Smooth muscle cell (in vitro differentiated cells): ENCODE data around the gene DNAH8. TPM values are rescaled to one million over a fixed set of nuclear protein-coding genes. Genes with fewer than 3 reads are reported as not detected.

Experiments
- DNase-seq: peaks from one replicate; lab custom pipeline; 2025; ENCODE audit not compliant: unreplicated experiment; lab: John Stamatoyannopoulos, UW
- H2AFZ ChIP-seq: fragments of 200-600 bp; sonication (generic); 2 replicates; pipeline ENCODE4 v1.6.0; 2016; ENCODE audit warnings: antibody characterized with exemption, low read depth, mild to moderate bottlenecking
- H3F3A ChIP-seq: fragments of 200-600 bp; sonication (generic); 2 replicates; pipeline ENCODE4 v1.6.0; 2017; ENCODE audit warnings: antibody characterized with exemption, low read depth
- H3K27ac ChIP-seq: fragments of 200-600 bp; sonication (generic); 2 replicates; pipeline ENCODE4 v1.5.1; 2016; ENCODE audit warnings: low read depth, mild to moderate bottlenecking
- H3K27me3 ChIP-seq: fragments of 200-600 bp; sonication (generic); 2 replicates; pipeline ENCODE4 v1.6.1; 2016; ENCODE audit warnings: low read depth, mild to moderate bottlenecking
- H3K36me3 ChIP-seq: fragments of 200-600 bp; sonication (generic); 2 replicates; pipeline ENCODE4 v1.5.1; 2016; ENCODE audit warnings: low read depth
- H3K4me1 ChIP-seq: fragments of 200-600 bp; sonication (generic); 2 replicates; pipeline ENCODE4 v1.5.1; 2016; ENCODE audit warnings: low read depth
- H3K4me2 ChIP-seq: fragments of 200-600 bp; sonication (generic); 2 replicates; pipeline ENCODE4 v1.6.0; 2016; ENCODE audit warnings: mild to moderate bottlenecking
- H3K4me3 ChIP-seq: fragments of 200-600 bp; sonication (generic); 2 replicates; pipeline ENCODE4 v1.5.1; 2016; ENCODE audit warnings: mild to moderate bottlenecking
- H3K79me2 ChIP-seq: fragments of 200-600 bp; sonication (generic); 2 replicates; pipeline ENCODE4 v1.6.0; 2016; ENCODE audit warnings: low read depth, mild to moderate bottlenecking
- H3K9ac ChIP-seq: fragments of 200-600 bp; sonication (generic); 2 replicates; pipeline ENCODE4 v1.6.0; 2016; ENCODE audit warnings: low read depth
- H3K9me3 ChIP-seq: fragments of 200-600 bp; sonication (generic); replicated peaks from 2 replicates; pipeline ENCODE4 v1.5.1; 2016; ENCODE audit warnings: low read depth
- H4K20me1 ChIP-seq: fragments of 200-600 bp; sonication (generic); 2 replicates; pipeline ENCODE4 v1.6.0; 2016; ENCODE audit warnings: low read depth
- WGBS: methylation state at CpG from one replicate; pipeline ENCODE4 v1.1.7; 2016; ENCODE audit warnings: low lambda C conversion rate; 5-methylcytosine and 5-hydroxymethylcytosine counted together
- polyA plus RNA-seq: library from polyadenylated mRNA; unstranded; fragments of >200 nt; fragmentation: Nextera tagmentation; extraction: Ambion mirVana; gene quantifications from 2 replicates; pipeline ENCODE4 v1.2.1, GENCODE V29; 2016
- total RNA-seq: library from RNA; depleted of rRNA; stranded (reverse); fragments of >200 nt; gene quantifications from 2 replicates; pipeline ENCODE4 v1.2.3, GENCODE V29; 2014
- TF ChIP-seq, protein P1 (sequence below): fragments of 200-600 bp; sonication (generic); IDR thresholded peaks from 2 replicates; pipeline ENCODE4 v1.5.1; 2017; ENCODE audit warnings: borderline replicate concordance, mild to moderate bottlenecking, antibody characterized with exemption; ENCODE audit not compliant: insufficient read depth, poor library complexity, severe bottlenecking

Gene DNAH8
- total and polyA plus RNA-seq, 2 experiments from 2014 or later = not detected

DNA sequence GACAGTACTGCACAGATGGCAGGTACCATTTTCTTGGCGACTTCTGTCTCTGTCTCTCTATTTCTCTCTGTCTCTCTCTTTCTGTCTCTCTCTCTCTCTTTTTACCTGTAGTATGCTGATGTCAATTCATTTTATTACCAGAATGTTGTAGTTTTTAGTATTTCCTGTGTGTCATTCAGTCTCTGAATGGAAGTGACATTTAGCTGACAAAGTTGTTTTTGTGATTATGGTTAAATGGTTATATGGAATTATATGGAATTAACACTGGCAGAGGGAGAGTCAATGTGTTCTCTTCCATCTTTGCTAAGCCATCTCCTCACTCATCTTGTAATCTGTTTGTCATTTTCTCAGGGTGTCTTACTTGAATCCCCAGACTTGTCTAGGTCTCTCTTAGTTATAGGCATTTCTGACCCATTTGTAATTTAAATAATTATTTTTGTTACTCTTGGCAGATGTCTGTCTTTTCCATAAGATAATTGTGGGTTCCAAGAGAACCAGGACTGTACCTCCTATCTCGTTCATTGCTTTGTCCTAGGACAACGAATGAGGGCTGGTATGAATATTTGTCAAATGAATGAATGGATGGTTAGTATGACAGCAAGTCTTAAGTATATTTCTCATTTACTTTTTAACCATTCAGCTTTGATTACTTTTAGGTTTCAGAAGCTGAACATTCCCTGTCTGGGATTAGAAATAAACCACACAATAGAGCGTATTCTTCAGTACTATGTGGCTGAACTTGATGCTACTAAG is 64.4 kb downstream of the DNAH8 start:
- Histone ChIP-seq H2AFZ (no peak overlapping the region), H3K4me1 (no peaks in the 10 kb centered on the region), H3K36me3 (no peaks in the 10 kb centered on the region), H3K4me3 (no peak overlapping the region), H3K79me2 (no peaks in the 10 kb centered on the region), H3K27ac (no peak overlapping the region), H4K20me1 (no peaks in the 10 kb centered on the region), H3F3A (no peaks in the 10 kb centered on the region), H3K4me2 (no peak overlapping the region), H3K9ac (no peak overlapping the region), H3K27me3 (no peaks in the 10 kb centered on the region), H3K9me3 (no peaks in the 10 kb centered on the region)
- 92% methylated on average over 4 of the region's 4 CpGs for whole genome bisulfite sequencing
- TF ChIP-seq, protein P1, sequence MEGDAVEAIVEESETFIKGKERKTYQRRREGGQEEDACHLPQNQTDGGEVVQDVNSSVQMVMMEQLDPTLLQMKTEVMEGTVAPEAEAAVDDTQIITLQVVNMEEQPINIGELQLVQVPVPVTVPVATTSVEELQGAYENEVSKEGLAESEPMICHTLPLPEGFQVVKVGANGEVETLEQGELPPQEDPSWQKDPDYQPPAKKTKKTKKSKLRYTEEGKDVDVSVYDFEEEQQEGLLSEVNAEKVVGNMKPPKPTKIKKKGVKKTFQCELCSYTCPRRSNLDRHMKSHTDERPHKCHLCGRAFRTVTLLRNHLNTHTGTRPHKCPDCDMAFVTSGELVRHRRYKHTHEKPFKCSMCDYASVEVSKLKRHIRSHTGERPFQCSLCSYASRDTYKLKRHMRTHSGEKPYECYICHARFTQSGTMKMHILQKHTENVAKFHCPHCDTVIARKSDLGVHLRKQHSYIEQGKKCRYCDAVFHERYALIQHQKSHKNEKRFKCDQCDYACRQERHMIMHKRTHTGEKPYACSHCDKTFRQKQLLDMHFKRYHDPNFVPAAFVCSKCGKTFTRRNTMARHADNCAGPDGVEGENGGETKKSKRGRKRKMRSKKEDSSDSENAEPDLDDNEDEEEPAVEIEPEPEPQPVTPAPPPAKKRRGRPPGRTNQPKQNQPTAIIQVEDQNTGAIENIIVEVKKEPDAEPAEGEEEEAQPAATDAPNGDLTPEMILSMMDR = no peak
- no peak for DNase-seq

DNA sequence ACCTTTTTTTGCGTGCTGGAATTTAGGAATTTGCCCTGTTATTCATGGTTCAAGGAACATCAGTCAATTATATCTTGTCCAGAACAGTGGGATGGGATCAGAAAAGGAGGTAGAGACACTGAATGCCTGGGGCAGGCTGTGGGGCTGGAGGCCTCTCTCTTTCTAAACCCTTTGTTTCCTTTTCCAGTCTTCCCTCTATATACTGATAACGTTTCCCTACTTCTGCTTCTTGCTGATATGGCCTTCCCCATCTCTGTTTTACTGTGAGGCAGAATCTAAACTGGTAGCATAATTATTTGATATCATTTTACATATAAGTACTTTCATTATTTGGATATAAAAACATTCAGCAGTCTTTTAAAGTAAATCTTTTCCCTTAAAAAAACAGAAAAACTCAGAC is 67.5 kb downstream of the DNAH8 start:
- TF ChIP-seq, protein P1 = no peak
- no peaks in the 10 kb centered on the region for H3K4me1 ChIP-seq
- no peaks in the 10 kb centered on the region for H3K27me3 ChIP-seq
- no peak overlapping the region for H2AFZ ChIP-seq
- no peaks in the 10 kb centered on the region for H3K79me2 ChIP-seq
- 68% methylated on average over 2 of the region's 2 CpGs for WGBS
- no peaks in the 10 kb centered on the region for H3K9me3 ChIP-seq
- no peaks in the 10 kb centered on the region for H3F3A ChIP-seq
- no peak overlapping the region for H3K4me3 ChIP-seq
- no peak overlapping the region for H3K4me2 ChIP-seq
- H3K9ac ChIP-seq = no peak overlapping the region
- no peak overlapping the region for H3K27ac ChIP-seq
- H3K36me3 ChIP-seq = no peaks in the 10 kb centered on the region
- no peak for DNase-seq
- H4K20me1 ChIP-seq = no peaks in the 10 kb centered on the region

DNA sequence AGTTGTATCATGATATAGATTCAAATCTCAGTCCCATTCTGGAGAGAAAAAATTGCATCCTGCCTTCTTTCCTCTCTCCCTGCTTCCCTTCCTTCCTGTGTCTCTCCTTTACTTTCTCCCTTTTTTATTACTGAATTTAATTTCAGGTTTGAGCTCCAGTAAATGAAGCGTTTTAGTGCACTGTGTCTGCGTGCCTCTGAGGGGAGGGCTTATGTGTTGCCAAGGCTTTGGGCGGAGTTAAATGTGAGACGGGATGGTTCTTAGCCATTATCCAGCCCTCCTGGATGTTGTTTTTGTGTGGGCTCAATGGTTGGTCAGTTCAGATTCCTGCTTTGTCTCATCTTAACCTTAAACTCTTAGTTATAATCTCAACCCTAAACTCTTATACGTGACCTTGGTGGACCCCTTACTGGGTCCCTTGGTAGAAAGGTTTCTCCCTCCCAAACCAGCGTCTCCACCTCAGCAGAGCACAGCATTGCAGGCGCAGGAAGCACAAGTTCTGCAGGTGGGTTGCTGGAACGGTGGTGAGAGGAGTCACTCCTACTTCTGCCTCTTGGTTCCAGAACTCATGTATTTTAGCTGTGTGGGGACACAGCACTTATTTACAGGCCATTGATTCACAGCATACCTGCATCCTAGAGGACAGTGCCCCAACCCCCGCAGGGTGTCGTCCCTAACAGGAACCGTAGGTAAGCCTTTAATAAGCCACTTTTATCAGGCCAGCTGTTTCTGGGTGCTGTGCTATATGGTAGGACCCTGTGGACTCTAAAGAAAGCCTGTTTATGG is 68.5 kb downstream of the DNAH8 start:
- H3K79me2 ChIP-seq = no peaks in the 10 kb centered on the region
- H3K9ac ChIP-seq = no peak overlapping the region
- no peaks in the 10 kb centered on the region for H4K20me1 ChIP-seq
- H3K4me1 ChIP-seq = no peaks in the 10 kb centered on the region
- no peaks in the 10 kb centered on the region for H3F3A ChIP-seq
- H3K27me3 ChIP-seq = no peaks in the 10 kb centered on the region
- WGBS = 45% methylated on average over 11 of the region's 11 CpGs
- TF ChIP-seq, protein P1 = no peak
- H3K4me2 ChIP-seq = no peak overlapping the region
- no peaks in the 10 kb centered on the region for H3K9me3 ChIP-seq
- no peak overlapping the region for H3K4me3 ChIP-seq
- no peak for DNase-seq
- H3K27ac ChIP-seq = no peak overlapping the region
- H2AFZ ChIP-seq = no peak overlapping the region
- H3K36me3 ChIP-seq = no peaks in the 10 kb centered on the region
